Erythroblast (primary cell): Measurements from ENCODE around the gene BMAL1.

ENCODE experiments used
- GATA1 ChIP-seq: IDR thresholded peaks from 2 replicates; pipeline ENCODE4 v1.6.1; 2011; ENCODE audit warnings: low read depth, mild to moderate bottlenecking, control low read depth, low read length, moderate library complexity
- POLR2A ChIP-seq: IDR thresholded peaks from 2 replicates; pipeline ENCODE4 v1.6.1; 2011; ENCODE audit warnings: mild to moderate bottlenecking, low read length

DNA sequence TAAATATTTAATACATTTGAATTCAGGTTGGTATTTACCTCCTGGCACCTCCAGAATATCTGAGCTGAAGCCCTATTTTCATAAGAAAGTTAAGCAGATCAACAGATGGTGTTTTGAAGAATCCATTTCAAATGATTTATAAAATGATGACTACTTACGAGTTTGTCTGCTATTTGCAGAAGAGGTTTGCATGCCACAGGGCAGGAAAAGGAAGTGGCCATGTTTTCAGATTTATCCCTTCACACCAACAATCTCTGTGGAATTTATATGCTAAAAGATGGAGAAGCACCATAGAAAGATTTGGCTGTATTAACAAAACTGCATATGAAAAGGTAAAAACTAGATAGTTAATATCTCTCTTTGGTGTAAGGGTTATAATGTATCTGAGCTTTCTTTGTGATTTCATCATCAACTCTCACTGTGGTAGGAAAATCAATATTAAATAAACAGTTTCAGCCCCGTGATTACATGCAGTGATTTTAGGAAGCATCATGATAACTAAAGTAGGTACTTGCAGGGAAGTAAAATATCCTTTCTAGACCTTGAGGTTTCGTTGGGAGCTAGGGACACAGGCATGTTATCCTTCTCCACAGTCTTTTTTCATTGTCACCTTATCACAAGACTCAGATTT lies 2.6 kb downstream of the BMAL1 start:
- TF ChIP-seq POLR2A (no peak), GATA1 (no peak)
